HG03064 (cell line): ENCODE measurements around the gene SNAP47.

Source experiments
- ATAC-seq: cut with Tn5 transposase; IDR thresholded peaks from one replicate; pipeline ENCODE4 v1.9.1; 2021; ENCODE audit warnings: low read depth; ENCODE audit not compliant: unreplicated experiment

SNAP47 gene

GRCh38 chr1:227731696-227732585, 3.3 kb upstream of the SNAP47 start:
- no peak for ATAC-seq

- no peak for ATAC-seq
These were observed 2.5 kb upstream of the SNAP47 start for GRCh38 chr1:227732586-227733308.

- no peak for ATAC-seq
These were observed 1.9 kb upstream of the SNAP47 start for GRCh38 chr1:227733309-227733705.

GRCh38 chr1:227733751-227734545, 1.3 kb upstream of the SNAP47 start:
- no peak for ATAC-seq

GRCh38 chr1:227734546-227734855, 734 bp upstream of the SNAP47 start:
- ATAC-seq: peak; percentile 5

- peak; percentile 39 for ATAC-seq
These were observed 477 bp downstream of the SNAP47 start for GRCh38 chr1:227735539-227736285.

GRCh38 chr1:227736814-227737432, 1.7 kb downstream of the SNAP47 start:
- ATAC-seq: no peak

- no peak for ATAC-seq
These were observed 3.6 kb downstream of the SNAP47 start for GRCh38 chr1:227738820-227739219.

- ATAC-seq: no peak
These were observed 4.4 kb downstream of the SNAP47 start for GRCh38 chr1:227739636-227740035.

- no peak for ATAC-seq
These were observed 5.2 kb downstream of the SNAP47 start for GRCh38 chr1:227740401-227740960.

GRCh38 chr1:227741166-227741870, 6.1 kb downstream of the SNAP47 start:
- no peak for ATAC-seq

GRCh38 chr1:227742738-227743715, 7.8 kb downstream of the SNAP47 start:
- no peak for ATAC-seq

- ATAC-seq: no peak
These were observed 9.4 kb downstream of the SNAP47 start for GRCh38 chr1:227744668-227745067.

GRCh38 chr1:227745568-227746265, 10.5 kb downstream of the SNAP47 start:
- ATAC-seq: no peak

- ATAC-seq: no peak
These were observed 11.4 kb downstream of the SNAP47 start for GRCh38 chr1:227746676-227747075.

GRCh38 chr1:227747382-227747781, 12.1 kb downstream of the SNAP47 start:
- no peak for ATAC-seq

- ATAC-seq: no peak
These were observed 12.8 kb downstream of the SNAP47 start for GRCh38 chr1:227747948-227748495.
